PC-9 (cell line): Measurements from ENCODE around the gene MB.

Source experiments
- CTCF ChIP-seq: fragments of 200-600 bp; sonication (generic); conservative IDR thresholded peaks from 2 replicates; pipeline ENCODE4 v1.6.1; 2017; ENCODE audit warnings: mixed run types, antibody characterized with exemption, mild to moderate bottlenecking, moderate library complexity
- EZH2 ChIP-seq: fragments of 200-600 bp; sonication (generic); IDR thresholded peaks from 2 replicates; pipeline ENCODE4 v1.8.0; 2017; ENCODE audit warnings: antibody characterized with exemption, low read depth

GRCh38 chr22:35629406-35630216, 12.5 kb upstream of the MB start:
- TF ChIP-seq CTCF (no peak), EZH2 (no peak)
